ENCODE data around the gene SLC19A1.

Gene SLC19A1

DNA sequence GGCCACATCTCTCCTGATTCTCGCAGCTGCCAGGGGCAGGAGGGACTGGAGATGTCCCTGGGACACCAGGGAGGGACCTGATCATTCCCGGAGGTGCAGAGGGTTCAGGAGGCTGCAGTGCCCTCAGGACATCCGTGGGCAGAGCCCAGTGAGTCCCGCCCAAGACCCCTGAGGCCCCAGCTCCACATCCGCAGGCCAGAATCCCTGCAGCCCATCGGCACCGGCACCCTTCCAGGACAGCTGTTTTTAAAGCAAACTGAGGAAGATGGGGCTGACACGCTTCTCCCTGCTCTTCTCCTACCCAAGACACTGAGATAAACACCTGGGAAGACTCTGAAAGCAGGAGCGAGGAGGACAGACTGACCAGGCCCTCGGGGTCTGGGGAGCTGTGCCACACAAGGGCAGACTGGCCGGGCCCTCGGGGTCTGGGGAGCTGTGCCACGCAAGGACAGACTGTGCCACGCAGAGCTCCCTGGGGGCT lies 25.5 kb downstream of the SLC19A1 start:
- H3K4me3 ChIP-seq, result no peak overlapping the region
- H3K36me3 ChIP-seq (ENCODE audit: insufficient read depth, low read length), result peaks cover 54% of the 10 kb centered on the region
- DNase-seq (ENCODE audit: low read depth, low spot score), result no peak
- H3K27ac ChIP-seq, result no peak overlapping the region
- H3K9me3 ChIP-seq (ENCODE audit: low read depth, low read length), result peaks cover 30% of the 10 kb centered on the region
- TF ChIP-seq FOXP2 (optimal IDR thresholded peaks at IDR 0.05; ENCODE audit: control extremely low read depth, extremely low read length, insufficient read depth), result no peak
- no peak for TF ChIP-seq POLR2AphosphoS5 (IDR thresholded peaks at IDR 0.05; ENCODE audit: borderline replicate concordance, low read depth, low read length)
- no peak for TF ChIP-seq EZH2 (IDR thresholded peaks at IDR 0.05)
- no peak overlapping the region for H3K9ac ChIP-seq (ENCODE audit: insufficient read length)

DNA sequence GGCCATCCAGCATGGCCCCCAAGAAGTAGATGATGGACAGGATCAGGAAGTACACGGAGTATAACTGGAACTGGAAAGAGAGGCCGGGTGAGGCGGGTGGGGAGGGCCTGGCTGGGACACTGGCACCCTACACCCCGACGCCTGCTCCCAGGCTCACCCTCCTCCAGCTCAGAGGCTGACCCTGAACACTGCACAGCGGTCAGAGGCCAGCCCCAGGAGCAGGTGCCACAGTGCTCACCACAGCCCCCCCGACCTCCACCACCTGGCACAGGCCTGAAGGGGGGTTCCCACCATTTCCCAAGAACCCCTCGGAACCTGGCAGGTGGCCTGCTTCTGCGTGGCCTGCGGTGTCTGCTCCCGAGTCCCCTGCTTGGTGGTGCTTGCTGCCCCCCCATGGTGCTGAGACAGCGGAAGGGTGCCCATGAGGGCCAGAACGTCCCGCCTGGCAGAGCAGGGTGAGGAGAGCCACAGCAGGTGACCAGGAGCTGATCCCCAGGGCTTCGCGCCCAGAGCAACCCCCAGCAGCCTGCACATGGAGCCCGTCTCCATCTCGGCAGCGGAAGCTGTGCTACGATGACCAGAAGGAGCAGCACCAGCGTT lies 26.1 kb downstream of the SLC19A1 start:
- no peak for TF ChIP-seq FOXP2 (optimal IDR thresholded peaks at IDR 0.05; ENCODE audit: control extremely low read depth, extremely low read length, insufficient read depth)
- no peak for TF ChIP-seq EZH2 (IDR thresholded peaks at IDR 0.05)
- TF ChIP-seq POLR2AphosphoS5 (IDR thresholded peaks at IDR 0.05; ENCODE audit: borderline replicate concordance, low read depth, low read length), result no peak
- Histone ChIP-seq H3K4me3 (no peak overlapping the region), H3K36me3 (ENCODE audit: insufficient read depth, low read length) (peaks cover 48% of the 10 kb centered on the region), H3K9me3 (ENCODE audit: low read depth, low read length) (peaks cover 29% of the 10 kb centered on the region), H3K9ac (ENCODE audit: insufficient read length) (no peak overlapping the region), H3K27ac (no peak overlapping the region)
- DNase-seq (ENCODE audit: low read depth, low spot score), result no peak

DNA sequence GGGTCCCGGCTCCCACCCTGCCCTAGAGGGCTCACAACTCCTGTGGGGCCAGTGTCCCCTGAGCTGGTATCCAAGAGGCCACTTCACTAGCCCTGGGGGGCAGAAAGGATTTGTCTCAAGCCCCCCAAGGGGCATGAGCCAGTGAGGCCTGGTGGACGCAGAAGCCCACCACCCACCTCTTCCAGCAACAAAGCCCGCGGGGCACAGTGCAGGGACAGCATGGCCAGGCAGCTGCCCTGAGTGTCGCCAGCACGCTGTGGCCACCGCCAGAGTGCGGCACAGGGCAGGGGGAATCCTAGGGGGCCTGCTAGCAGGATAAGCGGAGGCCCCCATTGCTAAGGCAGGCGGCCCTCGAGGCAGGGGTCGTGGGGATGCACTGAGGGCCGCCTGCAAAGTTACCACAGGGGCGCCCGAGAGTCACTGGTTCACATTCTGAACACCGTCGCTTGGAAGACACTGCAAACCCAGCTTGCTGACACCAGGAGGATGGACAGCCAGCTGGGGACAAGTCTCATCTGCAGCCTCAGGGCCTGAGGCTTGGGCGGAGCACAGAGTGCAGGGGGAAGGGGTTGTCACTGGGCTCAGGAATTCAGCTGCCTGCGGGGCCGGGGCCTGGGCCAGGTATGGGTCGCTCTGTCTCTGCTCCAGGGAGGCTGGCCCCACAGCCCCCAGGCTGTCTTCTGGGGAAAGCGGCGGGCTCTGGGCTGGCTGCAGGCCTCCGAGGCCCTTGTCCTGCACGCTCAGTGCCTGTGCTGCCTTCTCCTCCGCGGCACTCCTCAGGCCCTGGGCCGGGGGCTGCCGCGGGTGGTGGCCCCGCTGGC lies 26.8 kb downstream of the SLC19A1 start:
- H3K36me3 ChIP-seq (ENCODE audit: insufficient read depth, low read length), result peaks cover 41% of the 10 kb centered on the region
- no peak overlapping the region for H3K4me3 ChIP-seq
- H3K9me3 ChIP-seq (ENCODE audit: low read depth, low read length), result peaks cover 24% of the 10 kb centered on the region
- H3K27ac ChIP-seq, result no peak overlapping the region
- no peak for DNase-seq (ENCODE audit: low read depth, low spot score)
- H3K9ac ChIP-seq (ENCODE audit: insufficient read length), result no peak overlapping the region
- TF ChIP-seq FOXP2 (optimal IDR thresholded peaks at IDR 0.05; ENCODE audit: control extremely low read depth, extremely low read length, insufficient read depth) (no peak), POLR2AphosphoS5 (IDR thresholded peaks at IDR 0.05; ENCODE audit: borderline replicate concordance, low read depth, low read length) (no peak), EZH2 (IDR thresholded peaks at IDR 0.05) (no peak)

DNA sequence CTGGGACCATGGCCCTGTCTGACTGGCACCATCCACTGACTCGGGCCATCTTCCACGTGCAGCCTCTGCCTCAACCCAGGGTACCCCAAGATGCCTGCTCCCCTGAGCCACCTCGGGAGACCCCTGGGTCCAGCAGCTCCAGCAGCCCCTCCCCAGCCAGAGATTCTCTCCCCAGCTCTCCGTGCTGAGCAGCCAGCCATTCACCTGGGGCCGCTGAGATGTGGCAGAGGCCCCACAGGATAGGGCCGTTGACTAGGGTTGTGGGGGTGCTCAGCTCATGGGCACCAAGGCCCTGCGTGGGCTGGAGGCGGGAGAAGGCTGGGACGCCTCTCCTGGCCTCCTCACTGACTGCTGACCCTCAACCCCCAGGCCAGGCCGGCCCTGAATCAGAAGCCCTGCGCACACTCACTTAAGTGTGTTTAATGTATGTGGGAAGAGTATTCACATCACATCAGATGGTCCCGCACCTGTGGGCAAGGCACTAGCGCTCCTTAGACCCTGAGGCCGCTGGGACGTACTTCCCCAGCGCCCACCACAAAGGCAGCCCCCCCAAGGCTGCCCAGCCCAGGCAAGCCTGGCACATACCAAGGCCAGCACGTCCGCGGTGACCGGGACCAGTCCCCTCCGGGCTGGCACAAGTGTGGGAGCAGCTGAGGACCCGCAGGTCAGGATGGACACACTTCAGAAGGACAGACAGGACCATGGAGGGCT lies 27.8 kb downstream of the SLC19A1 start:
- H3K27ac ChIP-seq, result no peak overlapping the region
- no peak overlapping the region for H3K4me3 ChIP-seq
- no peak for DNase-seq (ENCODE audit: low read depth, low spot score)
- peaks cover 31% of the 10 kb centered on the region for H3K36me3 ChIP-seq (ENCODE audit: insufficient read depth, low read length)
- no peak for TF ChIP-seq EZH2 (IDR thresholded peaks at IDR 0.05)
- TF ChIP-seq POLR2AphosphoS5 (IDR thresholded peaks at IDR 0.05; ENCODE audit: borderline replicate concordance, low read depth, low read length), result no peak
- no peak for TF ChIP-seq FOXP2 (optimal IDR thresholded peaks at IDR 0.05; ENCODE audit: control extremely low read depth, extremely low read length, insufficient read depth)
- peaks cover 16% of the 10 kb centered on the region for H3K9me3 ChIP-seq (ENCODE audit: low read depth, low read length)
- no peak overlapping the region for H3K9ac ChIP-seq (ENCODE audit: insufficient read length)

DNA sequence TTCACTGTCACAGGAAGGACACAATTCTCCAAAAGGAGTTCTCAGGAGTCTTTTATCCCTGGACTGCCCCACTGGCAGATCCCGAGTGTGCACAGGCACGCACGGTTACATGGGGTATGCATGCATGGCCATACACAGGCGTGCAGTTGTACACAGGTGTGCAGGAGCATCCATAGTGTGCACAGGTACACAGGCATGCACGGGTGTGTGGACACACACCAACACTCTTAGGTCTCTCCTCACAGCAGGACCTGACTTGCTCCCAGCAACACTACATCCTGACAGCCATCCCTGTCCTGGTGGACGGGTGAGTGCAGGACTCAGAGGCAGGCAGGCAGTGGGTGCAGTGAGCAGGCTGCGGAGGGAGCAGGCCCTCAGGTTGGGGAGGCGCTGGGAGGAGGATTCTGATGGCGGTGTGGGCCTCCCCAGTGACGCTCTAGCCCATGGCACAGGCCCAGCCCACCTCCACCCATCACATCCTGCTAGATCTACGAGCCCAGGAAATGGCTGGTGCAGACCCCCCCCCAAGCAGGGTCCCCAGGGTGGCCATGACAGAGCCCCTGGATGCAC lies 28.4 kb downstream of the SLC19A1 start:
- H3K9me3 ChIP-seq (ENCODE audit: low read depth, low read length), result peaks cover 10% of the 10 kb centered on the region
- no peak overlapping the region for H3K27ac ChIP-seq
- TF ChIP-seq FOXP2 (optimal IDR thresholded peaks at IDR 0.05; ENCODE audit: control extremely low read depth, extremely low read length, insufficient read depth), result no peak
- TF ChIP-seq POLR2AphosphoS5 (IDR thresholded peaks at IDR 0.05; ENCODE audit: borderline replicate concordance, low read depth, low read length), result no peak
- no peak for TF ChIP-seq EZH2 (IDR thresholded peaks at IDR 0.05)
- H3K9ac ChIP-seq (ENCODE audit: insufficient read length), result no peak overlapping the region
- no peak overlapping the region for H3K4me3 ChIP-seq
- peaks cover 25% of the 10 kb centered on the region for H3K36me3 ChIP-seq (ENCODE audit: insufficient read depth, low read length)
- no peak for DNase-seq (ENCODE audit: low read depth, low spot score)

DNA sequence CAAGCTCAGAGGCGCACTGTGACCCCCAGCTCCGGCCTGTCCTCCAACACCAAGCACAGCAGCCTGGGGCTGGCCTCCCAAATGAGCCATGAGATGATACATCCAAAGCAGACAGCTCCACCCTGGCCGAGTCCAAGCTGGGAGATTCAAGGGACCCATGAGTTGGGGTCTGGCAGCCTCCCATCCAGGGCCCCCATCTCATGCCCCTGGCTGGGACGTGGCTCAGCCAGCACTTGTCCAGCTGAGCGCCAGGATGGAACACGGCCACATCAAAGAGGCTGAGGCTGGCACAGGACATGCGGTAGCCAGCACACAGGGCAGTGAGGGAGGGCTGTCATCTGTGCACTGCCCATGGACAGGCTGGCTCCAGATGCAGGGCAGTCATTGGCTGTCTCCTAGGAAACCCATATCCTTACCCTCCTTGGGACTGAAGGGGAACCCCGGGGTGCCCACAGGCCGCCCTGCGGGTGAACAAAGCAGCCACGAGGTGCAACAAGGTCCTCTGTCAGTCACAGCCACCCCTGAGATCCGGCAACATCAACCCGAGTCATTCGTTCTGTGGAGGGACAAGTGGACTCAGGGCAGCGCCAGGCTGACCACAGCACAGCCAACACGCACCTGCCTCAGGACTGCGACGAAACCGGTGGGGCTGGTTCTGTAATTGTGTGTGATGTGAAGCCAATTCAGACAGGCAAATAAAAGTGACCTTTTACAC lies 29.1 kb downstream of the SLC19A1 start:
- H3K36me3 ChIP-seq (ENCODE audit: insufficient read depth, low read length), result peaks cover 18% of the 10 kb centered on the region
- H3K27ac ChIP-seq, result no peak overlapping the region
- no peak for DNase-seq (ENCODE audit: low read depth, low spot score)
- TF ChIP-seq FOXP2 (optimal IDR thresholded peaks at IDR 0.05; ENCODE audit: control extremely low read depth, extremely low read length, insufficient read depth), result no peak
- no peak for TF ChIP-seq EZH2 (IDR thresholded peaks at IDR 0.05)
- no peak for TF ChIP-seq POLR2AphosphoS5 (IDR thresholded peaks at IDR 0.05; ENCODE audit: borderline replicate concordance, low read depth, low read length)
- H3K4me3 ChIP-seq, result no peak overlapping the region
- peaks cover 3% of the 10 kb centered on the region; the same call in 1 of the 2 replicates for H3K9me3 ChIP-seq (ENCODE audit: low read depth, low read length)
- H3K9ac ChIP-seq (ENCODE audit: insufficient read length), result no peak overlapping the region

DNA sequence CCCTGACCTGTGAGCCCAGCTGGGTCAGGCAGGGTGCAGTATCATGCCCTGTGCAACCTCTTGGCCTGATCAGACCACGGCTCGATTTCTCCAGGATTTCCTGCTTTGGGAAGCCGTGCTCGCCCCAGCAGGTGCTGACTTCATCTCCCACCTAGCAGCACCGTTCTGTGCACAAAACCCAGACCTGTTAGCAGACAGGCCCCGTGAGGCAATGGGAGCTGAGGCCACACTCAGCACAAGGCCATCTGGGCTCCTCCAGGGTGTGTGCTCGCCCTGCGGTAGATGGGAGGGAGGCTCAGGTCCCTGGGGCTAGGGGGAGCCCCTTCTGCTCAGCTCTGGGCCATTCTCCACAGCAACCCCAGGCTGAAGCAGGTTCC lies 29.6 kb downstream of the SLC19A1 start:
- TF ChIP-seq POLR2AphosphoS5 (IDR thresholded peaks at IDR 0.05; ENCODE audit: borderline replicate concordance, low read depth, low read length) (no peak), EZH2 (IDR thresholded peaks at IDR 0.05) (no peak), FOXP2 (optimal IDR thresholded peaks at IDR 0.05; ENCODE audit: control extremely low read depth, extremely low read length, insufficient read depth) (no peak)
- Histone ChIP-seq H3K36me3 (ENCODE audit: insufficient read depth, low read length) (peaks cover 13% of the 10 kb centered on the region; the same call in 1 of the 2 replicates), H3K9me3 (ENCODE audit: low read depth, low read length) (no peaks in the 10 kb centered on the region), H3K9ac (ENCODE audit: insufficient read length) (no peak overlapping the region), H3K27ac (no peak overlapping the region), H3K4me3 (no peak overlapping the region)
- no peak for DNase-seq (ENCODE audit: low read depth, low spot score)

Data from SK-N-MC (cell line).